ENCODE results near the gene RASA3.
"Not testable (repeated sequence)": the region's sequence is repeated elsewhere in the genome, so short reads cannot be mapped to it uniquely, and the experiment has no call there.

RASA3 gene

GRCh38 chr13:114127473-114128347, 4.7 kb downstream of the RASA3 start:
- DNase-seq (ENCODE audit: low read depth in 1 of 2, low spot score in 1 of 2), result no peak

- no peak for DNase-seq (ENCODE audit: low read depth in 1 of 2, low spot score in 1 of 2)
Measured at GRCh38 chr13:114126789-114127472, 5.5 kb downstream of the RASA3 start.

DNA sequence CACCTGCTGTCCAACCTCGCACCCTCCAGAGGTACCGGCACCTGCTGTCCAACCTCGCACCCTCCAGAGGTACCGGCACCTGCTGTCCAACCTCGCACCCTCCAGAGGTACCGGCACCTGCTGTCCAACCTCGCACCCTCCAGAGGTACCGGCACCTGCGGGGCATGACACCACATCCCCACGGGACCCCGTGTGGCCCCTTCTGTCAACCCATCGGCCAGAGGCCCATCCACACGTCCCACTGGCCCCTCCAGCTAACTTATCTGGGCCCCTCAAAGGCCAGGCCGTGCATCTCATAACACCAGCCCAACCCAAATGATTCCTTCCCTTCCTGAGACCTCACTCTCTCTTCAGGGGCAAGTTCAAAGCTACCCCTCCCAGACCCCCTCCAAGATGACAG, 6.3 kb downstream of the RASA3 start:
- not testable (repeated sequence) for DNase-seq (ENCODE audit: low read depth in 1 of 2, low spot score in 1 of 2)

GRCh38 chr13:114125589-114125988, 6.8 kb downstream of the RASA3 start:
- no peak for DNase-seq (ENCODE audit: low read depth in 1 of 2, low spot score in 1 of 2)

GRCh38 chr13:114124921-114125320, 7.5 kb downstream of the RASA3 start:
- no peak for DNase-seq (ENCODE audit: low read depth in 1 of 2, low spot score in 1 of 2)

DNA sequence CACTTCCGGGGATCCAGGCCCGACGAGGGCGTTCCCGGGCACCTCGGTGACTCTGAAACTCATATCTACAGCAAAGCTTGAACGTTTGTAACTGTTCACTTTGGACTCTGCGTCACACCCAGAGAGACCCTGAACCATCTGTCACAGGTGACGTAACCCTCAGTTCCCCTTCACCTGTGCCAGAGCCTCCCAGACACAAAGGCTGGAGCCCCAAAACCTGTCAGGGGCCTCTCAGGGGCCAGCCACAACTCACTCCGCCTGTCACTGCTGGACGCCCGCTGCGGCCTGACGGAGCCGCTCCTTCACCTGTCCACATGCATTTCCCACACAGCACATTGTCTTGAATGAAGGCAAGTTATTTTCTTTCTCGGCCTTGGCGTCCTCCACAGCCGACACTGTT, 8.0 kb downstream of the RASA3 start:
- DNase-seq (ENCODE audit: low read depth in 1 of 2, low spot score in 1 of 2), result no peak

DNA sequence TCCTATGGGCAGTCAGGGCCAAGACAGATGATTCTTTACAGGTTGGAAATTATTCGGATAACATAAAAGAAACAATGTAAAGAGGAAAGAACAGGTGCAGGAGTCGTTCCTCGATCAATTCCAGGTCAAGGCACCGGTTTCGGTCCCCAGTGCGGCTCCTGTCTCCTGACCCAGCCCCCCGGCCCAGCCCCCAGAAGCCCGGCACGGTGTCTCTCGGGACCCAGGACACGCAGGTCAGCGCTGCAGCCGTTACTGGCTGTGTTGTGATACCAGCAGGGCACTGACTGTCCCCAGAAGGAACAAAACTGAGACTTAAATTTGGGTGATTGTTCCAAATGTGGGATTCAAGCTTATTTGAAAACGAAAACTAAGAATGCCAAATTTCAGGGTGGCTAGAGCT, 8.5 kb downstream of the RASA3 start:
- DNase-seq (ENCODE audit: low read depth in 1 of 2, low spot score in 1 of 2), result no peak

GRCh38 chr13:114123448-114123847, 9.0 kb downstream of the RASA3 start:
- no peak for DNase-seq (ENCODE audit: low read depth in 1 of 2, low spot score in 1 of 2)

GRCh38 chr13:114122591-114123211, 9.7 kb downstream of the RASA3 start:
- no peak for DNase-seq (ENCODE audit: low read depth in 1 of 2, low spot score in 1 of 2)

GRCh38 chr13:114122127-114122511, 10.3 kb downstream of the RASA3 start:
- no peak for DNase-seq (ENCODE audit: low read depth in 1 of 2, low spot score in 1 of 2)

- DNase-seq (ENCODE audit: low read depth in 1 of 2, low spot score in 1 of 2), result no peak
Measured at GRCh38 chr13:114121496-114122126, 10.8 kb downstream of the RASA3 start.

- DNase-seq (ENCODE audit: low read depth in 1 of 2, low spot score in 1 of 2), result no peak
Measured at GRCh38 chr13:114121031-114121430, 11.4 kb downstream of the RASA3 start.

GRCh38 chr13:114120591-114121011, 11.8 kb downstream of the RASA3 start:
- DNase-seq (ENCODE audit: low read depth in 1 of 2, low spot score in 1 of 2), result no peak

GRCh38 chr13:114119196-114119595, 13.2 kb downstream of the RASA3 start:
- no peak for DNase-seq (ENCODE audit: low read depth in 1 of 2, low spot score in 1 of 2)

DNA sequence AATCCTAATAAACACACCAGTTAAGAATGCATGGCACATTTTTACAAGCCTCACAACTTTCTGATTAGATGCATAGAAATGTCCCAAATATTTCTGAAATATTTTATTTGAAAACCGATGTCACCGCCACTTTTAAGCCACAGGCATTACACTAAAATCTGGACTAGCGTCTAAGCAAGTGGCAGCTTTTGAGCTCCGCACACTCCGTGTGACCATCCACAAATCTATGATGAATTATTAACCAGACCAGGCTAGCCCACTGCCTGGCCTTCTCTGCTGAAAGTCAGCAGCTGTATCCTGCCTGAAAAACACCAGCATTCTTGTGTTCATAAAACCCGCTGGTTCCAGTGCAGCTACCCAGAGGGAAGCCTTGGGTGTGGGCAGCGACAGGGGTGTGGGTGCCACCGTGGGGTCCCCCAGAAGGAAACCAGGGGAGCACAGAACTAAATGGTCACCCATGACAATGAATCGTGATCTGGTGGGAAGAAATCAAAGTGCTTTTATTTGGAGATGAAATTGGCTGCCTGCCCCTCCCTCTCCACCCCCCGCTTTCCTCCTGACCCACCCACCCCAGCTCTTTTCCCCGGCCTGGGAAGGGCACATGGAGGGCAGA, 13.8 kb downstream of the RASA3 start:
- no peak for DNase-seq (ENCODE audit: low read depth in 1 of 2, low spot score in 1 of 2)

DNA sequence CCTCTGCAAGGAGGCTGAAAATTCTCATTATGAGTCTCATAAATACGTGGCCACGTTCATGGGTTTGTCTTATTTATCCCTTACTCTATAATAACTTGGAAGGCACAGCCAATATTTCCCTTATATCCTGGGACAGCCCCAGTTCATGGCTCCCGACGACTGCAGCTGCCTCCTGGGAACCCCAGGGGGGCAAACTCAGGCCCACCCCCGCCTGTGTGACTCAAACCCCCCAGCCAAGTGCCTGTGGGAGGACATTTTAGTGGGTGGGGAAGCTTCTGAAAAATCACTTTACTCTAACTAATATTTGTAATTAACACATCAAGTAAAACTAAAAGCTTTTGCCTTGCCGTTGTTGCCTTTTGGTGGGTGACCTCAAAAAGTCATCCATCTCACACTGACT, 14.3 kb downstream of the RASA3 start:
- DNase-seq (ENCODE audit: low read depth in 1 of 2, low spot score in 1 of 2), result no peak

DNA sequence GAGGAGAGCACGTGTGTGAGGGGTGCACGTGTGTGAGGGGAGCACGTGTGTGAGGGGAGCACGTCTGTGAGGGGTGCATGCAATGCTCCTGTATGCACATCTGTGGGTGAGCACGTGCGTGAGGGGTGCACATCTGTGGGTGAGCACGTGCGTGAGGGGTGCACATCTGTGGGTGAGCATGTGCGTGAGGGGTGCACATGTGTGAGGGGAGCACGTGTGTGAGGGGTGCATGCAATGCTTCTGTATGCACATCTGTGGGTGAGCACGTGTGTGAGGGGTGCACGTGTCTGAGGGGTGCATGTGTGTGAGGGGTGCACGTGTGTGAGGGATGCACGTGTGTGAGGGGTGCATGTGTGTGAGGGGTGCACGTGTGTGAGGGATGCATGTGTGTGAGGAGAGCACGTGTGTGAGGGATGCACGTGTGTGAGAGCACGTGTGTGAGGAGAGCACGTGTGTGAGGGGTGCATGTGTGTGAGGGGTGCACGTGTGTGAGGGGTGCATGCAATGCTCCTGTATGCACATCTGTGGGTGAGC, 15.0 kb downstream of the RASA3 start:
- not testable (repeated sequence) for DNase-seq (ENCODE audit: low read depth in 1 of 2, low spot score in 1 of 2)

DNA sequence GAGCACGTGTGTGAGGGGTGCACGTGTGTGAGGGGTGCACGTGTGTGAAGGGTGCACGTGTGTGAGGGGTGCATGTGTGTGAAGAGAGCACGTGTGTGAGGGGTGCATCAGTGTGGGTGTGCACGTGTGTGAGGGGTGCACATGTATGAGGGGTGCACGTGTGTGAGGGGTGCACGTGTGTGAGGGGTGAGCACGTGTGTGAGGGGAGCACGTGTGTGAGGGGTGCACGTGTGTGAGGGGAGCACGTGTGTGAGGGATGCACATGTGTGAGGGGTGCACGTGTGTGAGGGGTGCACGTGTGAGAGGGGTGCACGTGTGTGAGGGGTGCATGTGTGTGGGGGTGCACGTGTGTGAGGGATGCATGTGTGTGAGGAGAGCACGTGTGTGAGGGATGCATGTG, 15.7 kb downstream of the RASA3 start:
- no peak for DNase-seq (ENCODE audit: low read depth in 1 of 2, low spot score in 1 of 2)

DNA sequence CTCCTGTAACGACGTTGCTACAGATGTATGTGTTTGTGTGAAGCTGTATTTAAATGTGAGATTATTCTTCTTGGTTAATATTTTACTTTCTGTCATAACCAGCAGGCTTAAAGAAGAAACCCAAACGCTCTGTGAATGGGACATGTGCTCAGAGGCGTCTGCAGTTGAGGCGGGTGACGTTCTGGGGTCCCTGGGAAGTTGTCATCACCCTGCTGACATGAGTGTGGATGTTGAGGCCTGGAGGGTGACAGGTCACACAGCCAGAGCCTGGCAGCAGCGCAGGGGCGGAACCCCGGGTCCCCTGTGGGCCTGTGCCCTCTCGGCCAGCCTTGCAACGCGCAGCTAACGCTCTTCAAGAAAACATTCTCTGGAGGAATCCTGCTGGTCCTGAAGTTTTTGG, 16.6 kb downstream of the RASA3 start:
- DNase-seq (ENCODE audit: low read depth in 1 of 2, low spot score in 1 of 2), result no peak

DNA sequence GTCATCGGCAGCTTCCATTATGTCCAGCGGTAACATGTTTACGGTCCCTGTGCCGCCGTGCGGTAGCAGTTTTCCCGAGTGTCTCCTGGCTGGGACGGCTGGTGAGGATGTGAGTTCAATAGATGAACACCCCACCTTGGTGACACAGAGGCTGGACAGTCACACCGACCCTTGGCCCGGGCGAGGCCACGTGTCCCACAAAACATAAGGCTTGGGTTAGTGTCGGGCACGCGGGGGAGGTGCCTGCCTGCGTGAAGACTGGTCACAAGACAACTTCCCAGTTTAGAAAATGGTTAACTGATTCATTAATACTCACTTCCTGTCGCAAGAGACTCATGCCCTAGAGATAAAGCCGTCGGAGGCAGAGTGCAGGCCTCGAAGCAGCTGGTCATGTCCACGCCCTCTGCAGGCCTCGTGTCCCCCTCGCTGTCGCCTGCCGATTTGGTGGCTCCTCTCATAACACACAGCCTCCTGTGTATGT, 17.2 kb downstream of the RASA3 start:
- DNase-seq (ENCODE audit: low read depth in 1 of 2, low spot score in 1 of 2), result no peak

GRCh38 chr13:114114666-114115065, 17.8 kb downstream of the RASA3 start:
- not testable (repeated sequence) for DNase-seq (ENCODE audit: low read depth in 1 of 2, low spot score in 1 of 2)
